Measurements from ENCODE around the gene ZNF547.
"Not testable (repeated sequence)": the region's sequence is repeated elsewhere in the genome, so short reads cannot be mapped to it uniquely, and the experiment has no call there.

ZNF547 gene

GRCh38 chr19:57374179-57374578 lies 10.8 kb downstream of the ZNF547 start:
- no peak for DNase-seq (ENCODE audit: low read depth in 1 of 2, low spot score in 1 of 2)

- DNase-seq (ENCODE audit: low read depth in 1 of 2, low spot score in 1 of 2): not testable (repeated sequence)
Measured at GRCh38 chr19:57374647-57375046, 11.3 kb downstream of the ZNF547 start.

GRCh38 chr19:57376151-57376550 lies 12.8 kb downstream of the ZNF547 start:
- DNase-seq (ENCODE audit: low read depth in 1 of 2, low spot score in 1 of 2): no peak

- no peak for DNase-seq (ENCODE audit: low read depth in 1 of 2, low spot score in 1 of 2)
Measured at GRCh38 chr19:57377498-57378146, 14.3 kb downstream of the ZNF547 start.

GRCh38 chr19:57380923-57381322 lies 17.6 kb downstream of the ZNF547 start:
- DNase-seq (ENCODE audit: low read depth in 1 of 2, low spot score in 1 of 2): no peak

GRCh38 chr19:57382806-57383488 lies 19.6 kb downstream of the ZNF547 start:
- no peak for DNase-seq (ENCODE audit: low read depth in 1 of 2, low spot score in 1 of 2)

GRCh38 chr19:57389194-57389729 lies 25.9 kb downstream of the ZNF547 start:
- DNase-seq (ENCODE audit: low read depth in 1 of 2, low spot score in 1 of 2): no peak

- DNase-seq (ENCODE audit: low read depth in 1 of 2, low spot score in 1 of 2): peak; percentile 93 to 94
Measured at GRCh38 chr19:57389730-57390598, 26.6 kb downstream of the ZNF547 start, which contains the start of gene ZNF548. TSS of gene ZNF548 (plus strand) at chr19:57389854. CDS start at chr19:57390100, 246 bp downstream.

GRCh38 chr19:57395710-57396109 lies 32.4 kb downstream of the ZNF547 start:
- DNase-seq (ENCODE audit: low read depth in 1 of 2, low spot score in 1 of 2): no peak

- DNase-seq (ENCODE audit: low read depth in 1 of 2, low spot score in 1 of 2): no peak
Measured at GRCh38 chr19:57398868-57399267, 35.5 kb downstream of the ZNF547 start.

- DNase-seq (ENCODE audit: low read depth in 1 of 2, low spot score in 1 of 2): no peak
Measured at GRCh38 chr19:57403737-57404563, 40.6 kb downstream of the ZNF547 start.

GRCh38 chr19:57406516-57407123 lies 43.3 kb downstream of the ZNF547 start:
- peak; percentile 35 to 47 for DNase-seq (ENCODE audit: low read depth in 1 of 2, low spot score in 1 of 2)

GRCh38 chr19:57410877-57411671 lies 47.7 kb downstream of the ZNF547 start, which contains the start of gene ZNF17:
TSS of gene ZNF17 (plus strand) at chr19:57411161. CDS start at chr19:57413616, 2,455 bp downstream.
- DNase-seq (ENCODE audit: low read depth in 1 of 2, low spot score in 1 of 2): peak; percentile 80 to 81

- no peak for DNase-seq (ENCODE audit: low read depth in 1 of 2, low spot score in 1 of 2)
Measured at GRCh38 chr19:57419439-57419838, 56.1 kb downstream of the ZNF547 start.

GRCh38 chr19:57421037-57421436 lies 57.7 kb downstream of the ZNF547 start:
- DNase-seq (ENCODE audit: low read depth in 1 of 2, low spot score in 1 of 2): no peak
